ENCODE results near the gene AFF4.

- no peak for TF ChIP-seq CTCF (IDR thresholded peaks at IDR 0.05 in 2 of 3, conservative IDR thresholded peaks at IDR 0.05 in 1 of 3; ENCODE audit: control insufficient read depth in 2 of 3, extremely low read depth in 1 of 3, insufficient read depth in 1 of 3, low read depth in 3 of 3, low read length in 3 of 3)
- no peak for TF ChIP-seq CHD2 (IDR thresholded peaks at IDR 0.05; ENCODE audit: borderline replicate concordance, low read depth, low read length)
- no peak for TF ChIP-seq RCOR1 (conservative IDR thresholded peaks at IDR 0.05; ENCODE audit: low read depth, low read length)
- no peak for TF ChIP-seq TAF1 (IDR thresholded peaks at IDR 0.05; ENCODE audit: borderline replicate concordance, low read depth, low read length)
- no peak for TF ChIP-seq NFYB (IDR thresholded peaks at IDR 0.05; ENCODE audit: insufficient read depth, low read depth, low read length)
- no peak for TF ChIP-seq POLR2A (IDR thresholded peaks at IDR 0.05; ENCODE audit: low read depth, low read length)
- no peak for TF ChIP-seq SUPT20H (IDR thresholded peaks at IDR 0.05; ENCODE audit: borderline replicate concordance, control insufficient read depth, low read depth, low read length)
- no peak for TF ChIP-seq EED (IDR thresholded peaks at IDR 0.05; ENCODE audit: low read depth)
- TF ChIP-seq SMC3 (IDR thresholded peaks at IDR 0.05; ENCODE audit: borderline replicate concordance, low read length) = no peak
Observed at GRCh38 chr5:132952829-132953228, 10.6 kb downstream of the AFF4 start.
